Activated B cell treated with CpG ODN at 0.5 μM for 24 hours (primary cell): ENCODE data around the gene CMIP. TPM values are rescaled to one million over a fixed set of nuclear protein-coding genes. Genes with fewer than 3 reads are reported as not detected.

Source experiments
- ATAC-seq: fragments of 200-7000 bp; cut with Tn5 transposase; one replicate; pipeline ENCODE4 v1.10.0; 2021; ENCODE audit warnings: low read depth, mild to moderate bottlenecking, moderate library complexity
- CTCF ChIA-PET: fragments of 350-600 bp; sonication (Branson Sonifier 250); formaldehyde crosslinking; loops from one replicate; lab custom pipeline; 2021; ENCODE audit warnings: antibody characterized with exemption; lab: Charles Lee
- POLR2A ChIA-PET: fragments of 350-600 bp; sonication (Branson Sonifier 250); formaldehyde crosslinking; loops from one replicate; lab custom pipeline; 2021; ENCODE audit warnings: antibody characterized with exemption; lab: Charles Lee
- DNase-seq: peaks from one replicate; pipeline ENCODE4 v3.0.0; 2022
- H3K27ac Mint-ChIP-seq: one replicate; pipeline ENCODE4 v1.8.0; 2020; ENCODE audit warnings: mixed read lengths
- H3K27me3 Mint-ChIP-seq: one replicate; pipeline ENCODE4 v1.8.0; 2021; ENCODE audit warnings: mixed read lengths
- H3K36me3 Mint-ChIP-seq: one replicate; pipeline ENCODE4 v1.8.0; 2021; ENCODE audit warnings: low read depth, mixed read lengths
- H3K4me1 Mint-ChIP-seq: one replicate; pipeline ENCODE4 v1.8.0; 2021; ENCODE audit warnings: mixed read lengths
- H3K4me3 Mint-ChIP-seq: one replicate; pipeline ENCODE4 v1.8.0; 2020; ENCODE audit warnings: mild to moderate bottlenecking, mixed read lengths
- H3K9me3 Mint-ChIP-seq: one replicate; pipeline ENCODE4 v1.8.0; 2020; ENCODE audit warnings: mixed read lengths
- CTCF ChIP-seq: fragments of 200-600 bp; IDR thresholded peaks from one replicate; pipeline ENCODE4 v1.8.0; 2022; ENCODE audit warnings: antibody characterized with exemption, mild to moderate bottlenecking
- intact Hi-C: fragments of 100-400 bp; cut with micrococcal nuclease; formaldehyde crosslinking; loops from one replicate; pipeline ENCODE4 v1.15.1; 2024
- total RNA-seq: library from RNA; stranded (reverse); gene quantifications from 2 replicates; pipeline ENCODE4 v1.2.3, GENCODE V29; 2022

Gene CMIP
- total RNA-seq, 1 donor from 2014 or later: 76.3 TPM

DNA sequence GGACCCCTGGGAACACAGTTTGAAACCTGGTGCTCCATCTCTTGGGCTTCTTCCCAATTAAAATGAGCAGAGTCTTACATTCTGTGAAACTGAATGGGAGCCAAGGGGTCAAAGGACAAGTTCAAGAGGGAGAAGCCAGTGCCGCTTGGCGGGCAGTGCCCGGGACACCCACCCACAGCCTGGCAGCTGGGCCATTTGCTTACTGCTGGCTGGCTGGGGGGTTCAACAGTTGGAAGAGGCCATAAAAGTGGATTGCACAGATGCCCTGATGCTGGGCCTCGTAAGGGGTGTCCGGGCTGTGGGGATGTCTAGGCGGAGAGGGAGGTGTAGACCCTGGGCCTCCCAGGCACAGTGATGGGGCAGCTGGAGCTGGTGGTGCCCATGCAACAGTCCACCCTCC is 52.1 kb downstream of the CMIP start:
- Mint-ChIP-seq H3K27me3 (no peaks in the 10 kb centered on the region), H3K27ac (peak overlapping the region; percentile 39), H3K9me3 (no peaks in the 10 kb centered on the region), H3K4me1 (peaks cover 80% of the 10 kb centered on the region), H3K36me3 (peaks cover 11% of the 10 kb centered on the region), H3K4me3 (no peak overlapping the region)
- CTCF ChIA-PET: interaction anchor here (1.7 kb wide), 1 partner anchor 11 kb away, joined by 5 read pairs; no protein-coding TSS in a partner anchor
- intact Hi-C loops: no loop called here
- TF ChIP-seq CTCF: no peak
- ATAC-seq (no peak), DNase-seq (no peak)
- POLR2A ChIA-PET: interaction anchor here (13.5 kb wide), 1 partner anchor 16 kb away, joined by 307 read pairs; no protein-coding TSS in a partner anchor

- Mint-ChIP-seq H3K27me3 (no peaks in the 10 kb centered on the region), H3K4me1 (peaks cover 82% of the 10 kb centered on the region), H3K4me3 (peak overlapping the region; percentile 2), H3K36me3 (peaks cover 8% of the 10 kb centered on the region), H3K27ac (peak overlapping the region; percentile 69), H3K9me3 (no peaks in the 10 kb centered on the region)
- ChIA-PET POLR2A (interaction anchor here (1.0 to 13.5 kb wide), 2 partner anchors 9 to 16 kb away, joined by 3 to 307 read pairs; no protein-coding TSS in a partner anchor), CTCF (interaction anchor here (1.7 kb wide), 1 partner anchor 12 kb away, joined by 5 read pairs; no protein-coding TSS in a partner anchor)
- DNase-seq (no peak), ATAC-seq (no peak)
- intact Hi-C loops: no loop called here
- no peak for TF ChIP-seq CTCF
Measured at GRCh38 chr16:81497690-81498089, 53.1 kb downstream of the CMIP start.

DNA sequence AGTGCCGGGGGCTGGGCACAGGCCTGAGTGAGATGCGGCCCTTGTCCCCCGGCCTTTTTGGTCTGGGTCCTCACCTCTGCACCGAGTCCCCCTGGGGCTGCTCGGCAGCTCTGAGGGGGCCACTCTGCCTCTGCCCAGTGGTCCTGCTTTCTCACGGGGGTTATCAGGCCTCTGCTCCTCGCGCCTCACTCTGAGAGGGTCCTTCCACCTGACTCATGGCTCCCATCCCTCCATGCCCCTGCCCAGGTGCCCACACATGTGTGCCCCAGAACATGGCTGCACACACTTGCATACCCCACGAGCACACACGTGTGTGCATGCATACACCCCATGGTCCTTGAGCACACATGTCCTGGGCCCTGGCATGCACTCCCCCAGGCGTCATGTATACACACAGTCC is 53.7 kb downstream of the CMIP start:
- H3K27me3 Mint-ChIP-seq: no peaks in the 10 kb centered on the region
- H3K4me1 Mint-ChIP-seq: peaks cover 85% of the 10 kb centered on the region
- TF ChIP-seq CTCF: no peak
- DNase-seq (no peak), ATAC-seq (no peak)
- H3K4me3 Mint-ChIP-seq: peak overlapping the region; percentile 39
- H3K36me3 Mint-ChIP-seq: peaks cover 8% of the 10 kb centered on the region
- H3K27ac Mint-ChIP-seq: no peak overlapping the region
- ChIA-PET POLR2A (interaction anchor here (1.0 to 13.5 kb wide), 3 partner anchors 9 to 17 kb away, joined by 3 to 307 read pairs (median 27); no protein-coding TSS in a partner anchor), CTCF (no interaction called here)
- intact Hi-C loops: no loop called here
- no peaks in the 10 kb centered on the region for H3K9me3 Mint-ChIP-seq

DNA sequence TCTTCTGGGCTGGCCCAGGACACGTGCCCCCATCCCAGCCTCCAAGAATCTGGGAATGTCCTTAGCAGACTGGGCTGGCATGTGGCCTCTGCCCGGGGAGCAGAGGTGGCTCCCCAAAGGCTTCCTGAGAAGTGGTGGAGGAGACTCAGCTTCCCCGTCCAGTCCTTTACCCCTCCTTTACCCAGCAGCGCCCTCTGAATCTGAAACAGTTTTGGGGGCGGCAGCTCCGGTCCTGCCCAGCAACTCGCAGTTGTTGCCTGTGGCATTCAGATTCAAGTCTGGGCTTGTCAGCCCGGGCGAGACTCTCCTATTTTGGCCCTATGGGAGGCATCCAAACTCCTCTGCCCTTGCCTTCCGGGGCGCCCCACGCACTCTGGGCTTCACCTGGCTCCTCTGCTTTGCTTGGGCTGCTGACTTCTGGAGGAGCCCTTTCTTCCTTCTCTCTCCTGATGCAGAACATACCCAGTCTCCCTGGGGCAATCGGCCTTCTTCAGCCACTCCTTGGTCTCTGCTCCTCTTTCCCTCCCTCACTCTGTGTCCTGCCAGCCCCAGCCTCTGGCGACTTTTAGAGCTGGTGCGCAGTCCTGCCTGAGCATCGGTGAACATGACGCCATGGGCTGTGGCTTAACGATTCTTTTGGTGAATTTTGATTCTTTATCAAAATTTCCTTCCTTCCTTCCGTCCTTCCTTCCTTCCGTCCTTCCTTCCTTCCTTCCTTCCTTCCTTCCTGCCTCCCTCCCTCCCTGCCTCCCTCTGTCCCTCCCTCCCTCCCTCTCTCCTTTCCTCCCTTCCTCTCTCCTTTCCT is 55.2 kb downstream of the CMIP start:
- ChIA-PET CTCF (interaction anchor here (2.0 kb wide), 1 partner anchor 19 kb away, joined by 14 read pairs; no protein-coding TSS in a partner anchor), POLR2A (interaction anchor here (1.3 to 13.5 kb wide), 4 partner anchors 11 to 31 kb away, joined by 15 to 307 read pairs (median 24); no protein-coding TSS in a partner anchor)
- H3K9me3 Mint-ChIP-seq: no peaks in the 10 kb centered on the region
- no peaks in the 10 kb centered on the region for H3K27me3 Mint-ChIP-seq
- peaks cover 92% of the 10 kb centered on the region for H3K4me1 Mint-ChIP-seq
- H3K27ac Mint-ChIP-seq: no peak overlapping the region
- DNase-seq: no peak
- intact Hi-C loops: loop anchor here (10.0 kb wide), 2 partner anchors 325 to 385 kb away; no protein-coding TSS in a partner anchor
- no peak for ATAC-seq
- peaks cover 4% of the 10 kb centered on the region for H3K36me3 Mint-ChIP-seq
- H3K4me3 Mint-ChIP-seq: no peak overlapping the region
- TF ChIP-seq CTCF: no peak
